Fibroblast of skin of left biceps (primary cell): ENCODE data around the gene ARHGEF26.
"Not testable (repeated sequence)": the region's sequence is repeated elsewhere in the genome, so short reads cannot be mapped to it uniquely, and the experiment has no call there.

Source experiments
- DNase-seq, 2 experiments: peaks; one replicate each; pipeline ENCODE4 v3.0.0-alpha.2; 2013; ENCODE audit warnings: low read depth in 2 of 2

Gene ARHGEF26, protein sequence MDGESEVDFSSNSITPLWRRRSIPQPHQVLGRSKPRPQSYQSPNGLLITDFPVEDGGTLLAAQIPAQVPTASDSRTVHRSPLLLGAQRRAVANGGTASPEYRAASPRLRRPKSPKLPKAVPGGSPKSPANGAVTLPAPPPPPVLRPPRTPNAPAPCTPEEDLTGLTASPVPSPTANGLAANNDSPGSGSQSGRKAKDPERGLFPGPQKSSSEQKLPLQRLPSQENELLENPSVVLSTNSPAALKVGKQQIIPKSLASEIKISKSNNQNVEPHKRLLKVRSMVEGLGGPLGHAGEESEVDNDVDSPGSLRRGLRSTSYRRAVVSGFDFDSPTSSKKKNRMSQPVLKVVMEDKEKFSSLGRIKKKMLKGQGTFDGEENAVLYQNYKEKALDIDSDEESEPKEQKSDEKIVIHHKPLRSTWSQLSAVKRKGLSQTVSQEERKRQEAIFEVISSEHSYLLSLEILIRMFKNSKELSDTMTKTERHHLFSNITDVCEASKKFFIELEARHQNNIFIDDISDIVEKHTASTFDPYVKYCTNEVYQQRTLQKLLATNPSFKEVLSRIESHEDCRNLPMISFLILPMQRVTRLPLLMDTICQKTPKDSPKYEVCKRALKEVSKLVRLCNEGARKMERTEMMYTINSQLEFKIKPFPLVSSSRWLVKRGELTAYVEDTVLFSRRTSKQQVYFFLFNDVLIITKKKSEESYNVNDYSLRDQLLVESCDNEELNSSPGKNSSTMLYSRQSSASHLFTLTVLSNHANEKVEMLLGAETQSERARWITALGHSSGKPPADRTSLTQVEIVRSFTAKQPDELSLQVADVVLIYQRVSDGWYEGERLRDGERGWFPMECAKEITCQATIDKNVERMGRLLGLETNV

DNA sequence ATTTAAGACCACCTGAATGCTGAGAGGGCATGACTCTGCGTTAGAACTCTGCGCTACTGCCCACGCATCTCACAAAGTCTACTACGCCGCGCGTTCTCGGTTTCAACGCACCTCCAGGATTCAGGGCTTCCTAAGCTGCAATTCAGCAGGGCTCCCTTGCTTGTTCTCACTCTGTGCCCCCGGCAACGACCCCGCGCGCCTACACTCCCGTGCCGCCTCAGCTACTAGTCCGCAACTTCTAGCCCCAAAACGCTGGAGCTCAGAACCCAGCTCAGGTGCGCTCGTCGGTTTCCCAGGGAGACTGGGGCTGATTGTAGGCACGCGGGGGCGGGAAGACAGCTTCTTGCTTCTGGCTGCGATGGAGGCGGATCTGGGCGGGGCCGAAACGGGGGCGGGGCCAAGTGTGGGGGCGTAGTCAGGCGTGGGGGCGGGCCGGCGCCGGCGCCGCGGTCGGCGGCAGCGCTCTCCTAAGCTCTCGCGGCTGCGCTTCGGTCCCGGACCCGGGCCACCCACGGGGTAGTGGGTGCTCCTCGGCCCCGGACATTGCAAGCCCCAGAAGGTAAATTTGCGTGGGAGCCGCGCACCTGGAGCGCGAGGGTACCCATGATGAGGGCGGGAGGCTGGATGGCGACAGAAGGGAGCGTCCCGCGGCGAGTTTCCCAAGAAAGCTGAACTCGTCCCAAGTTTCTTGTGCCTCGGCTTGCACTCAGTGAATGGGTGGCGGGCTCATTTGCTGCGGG is at the start of gene ARHGEF26:
Gene ARHGEF26, plus strand, starts transcription at position 430 of the 740 bp plus-strand sequence. CDS start 603 bp downstream, outside the sequence.
- DNase-seq: peak; percentile 18 to 35

DNA sequence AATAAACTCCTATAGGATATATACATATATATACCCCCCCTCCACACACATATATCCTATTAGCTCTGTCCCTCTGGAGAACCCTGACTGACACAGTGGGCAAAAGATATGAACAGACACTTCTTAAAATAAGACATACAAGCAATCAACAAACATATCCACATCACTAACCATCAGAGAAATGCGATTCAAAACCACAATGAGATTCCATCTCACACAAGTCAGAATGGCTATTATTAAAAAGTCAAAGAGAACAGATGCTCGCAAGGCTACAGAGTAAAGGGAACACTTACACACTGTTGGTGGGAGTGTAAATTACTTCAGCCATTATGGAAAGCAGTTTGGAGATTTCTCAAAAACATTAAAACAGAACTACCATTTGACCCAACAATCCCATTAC is 46.2 kb upstream of the ARHGEF26 start:
- no peak for DNase-seq

GRCh38 chr3:154078672-154079071 is 42.5 kb upstream of the ARHGEF26 start:
- DNase-seq: no peak

DNA sequence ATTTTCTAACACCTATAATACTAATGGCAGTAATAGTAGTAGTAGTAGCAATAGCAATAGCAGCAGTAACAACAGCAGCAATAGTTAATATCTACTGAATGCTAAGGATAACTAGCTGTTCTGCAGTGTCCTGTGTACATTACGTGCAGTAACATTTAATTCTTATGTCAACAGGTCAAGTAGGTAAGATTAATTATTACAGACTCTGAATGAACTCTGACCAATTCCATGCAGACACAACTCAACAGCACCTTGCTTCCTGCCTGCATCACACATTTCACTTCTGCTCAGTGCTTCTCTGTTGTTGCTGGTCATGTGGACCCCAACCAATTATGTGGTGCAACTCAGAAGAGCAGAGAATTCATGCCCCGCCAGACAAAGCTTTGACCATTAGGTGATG is 39.9 kb upstream of the ARHGEF26 start:
- DNase-seq: no peak

GRCh38 chr3:154085071-154085470 is 36.1 kb upstream of the ARHGEF26 start:
- DNase-seq: no peak

DNA sequence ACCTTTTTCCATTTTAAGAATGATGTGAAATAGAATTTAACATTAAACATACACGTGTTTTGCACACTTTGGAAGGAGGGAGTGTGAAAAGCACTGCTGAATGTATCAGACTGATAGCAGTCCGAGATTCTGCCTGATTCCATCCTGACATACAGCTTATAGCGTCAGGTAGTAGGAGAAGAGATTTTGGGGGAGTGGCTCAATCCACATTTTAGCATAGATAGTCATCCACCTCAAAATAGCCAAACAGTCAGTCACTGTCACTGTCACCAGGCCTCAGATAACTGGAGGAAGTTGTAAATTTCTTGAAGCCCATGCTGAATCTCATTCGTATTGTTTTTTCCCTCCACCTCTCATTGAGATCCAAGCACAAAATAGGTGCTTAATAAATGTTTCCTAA is 35.4 kb upstream of the ARHGEF26 start:
- DNase-seq: no peak

GRCh38 chr3:154086286-154086685 is 34.9 kb upstream of the ARHGEF26 start:
- no peak for DNase-seq

- DNase-seq: not testable (repeated sequence)
These were observed 33.3 kb upstream of the ARHGEF26 start for GRCh38 chr3:154087756-154088480.

DNA sequence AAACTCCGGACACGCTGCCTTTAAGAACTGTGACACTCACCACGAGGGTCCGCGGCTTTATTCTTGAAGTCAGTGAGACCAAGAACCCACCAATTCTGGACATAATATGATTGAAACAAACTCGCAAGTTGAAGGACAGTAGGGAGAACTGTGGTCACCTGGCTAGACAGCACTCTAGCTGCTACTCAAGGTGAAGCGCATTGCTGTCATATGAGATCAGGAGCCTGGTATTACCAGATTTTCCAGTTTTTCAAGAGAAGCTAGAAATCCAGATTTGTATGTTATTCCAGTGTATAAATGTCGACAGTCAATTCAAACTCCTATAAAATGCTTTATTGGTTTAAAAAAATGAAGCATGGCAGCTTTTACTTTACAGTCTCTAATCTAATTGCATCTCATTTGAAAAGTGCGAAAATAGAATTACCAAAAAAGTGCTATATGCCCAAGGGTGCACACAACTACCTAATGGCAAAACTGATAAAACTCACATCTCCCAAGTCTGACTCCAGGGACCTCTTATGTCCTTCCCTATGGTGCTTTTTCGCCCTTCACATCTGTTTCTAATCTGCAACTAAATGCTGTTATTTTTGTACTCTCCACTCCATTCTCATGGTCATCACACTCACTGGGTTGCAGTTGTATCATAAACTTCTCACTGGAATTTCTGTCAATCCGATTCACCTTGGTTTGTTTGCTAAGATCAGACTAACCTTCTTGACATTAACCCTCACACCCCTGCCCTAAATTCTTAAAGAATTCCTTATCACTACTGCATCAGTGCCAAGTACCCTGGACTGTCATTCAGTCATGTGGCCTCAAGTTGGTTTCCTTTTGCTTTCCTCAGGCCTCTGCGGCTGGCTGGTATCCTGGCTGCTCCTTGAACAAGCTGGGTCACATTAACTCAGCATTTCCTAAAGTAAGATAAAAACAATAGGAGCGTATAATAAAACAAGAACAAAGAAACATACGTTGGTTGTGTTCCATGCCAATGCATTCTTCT is 31.5 kb upstream of the ARHGEF26 start:
- DNase-seq: no peak

DNA sequence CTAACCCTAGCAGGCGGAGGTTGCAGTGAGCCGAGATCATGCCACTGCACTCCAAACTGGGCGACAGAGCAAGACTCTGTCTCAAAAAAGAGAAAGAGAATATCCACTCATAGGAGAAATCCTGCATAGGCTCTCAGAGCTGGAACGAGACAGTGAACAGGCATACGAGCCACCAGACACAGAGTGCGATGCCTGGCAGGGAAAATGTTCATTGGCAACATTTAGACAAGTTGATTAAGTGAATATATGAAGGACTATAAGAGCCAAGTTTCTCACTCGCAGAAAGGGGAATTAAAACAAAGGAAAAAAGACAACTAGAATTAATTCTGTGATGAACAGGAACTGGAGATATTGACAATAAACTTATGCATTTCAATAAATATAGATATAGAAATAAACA is 27.1 kb upstream of the ARHGEF26 start:
- DNase-seq: no peak

GRCh38 chr3:154095832-154096421 is 25.3 kb upstream of the ARHGEF26 start:
- DNase-seq: no peak

DNA sequence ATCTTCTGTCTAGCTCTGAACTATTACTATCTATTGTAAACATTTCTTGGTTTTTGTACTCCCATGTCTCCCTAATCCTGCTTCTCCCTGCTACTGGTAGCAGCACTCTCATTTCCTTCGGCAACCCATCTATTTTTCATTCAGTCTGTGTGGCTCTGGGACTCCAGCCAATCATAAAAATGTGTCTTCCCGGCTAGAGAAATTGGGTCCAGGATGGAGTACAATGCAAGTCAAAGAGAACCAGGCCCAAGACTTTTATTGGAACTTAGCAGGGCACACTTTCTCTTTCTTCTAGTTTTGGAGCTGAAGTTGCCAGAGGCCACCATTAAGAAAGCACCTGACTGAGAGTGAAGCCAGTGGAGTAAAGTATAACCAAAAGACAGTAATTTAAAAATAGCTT is 22.8 kb upstream of the ARHGEF26 start:
- DNase-seq: no peak

- DNase-seq: no peak
These were observed 20.6 kb upstream of the ARHGEF26 start for GRCh38 chr3:154100556-154100955.

DNA sequence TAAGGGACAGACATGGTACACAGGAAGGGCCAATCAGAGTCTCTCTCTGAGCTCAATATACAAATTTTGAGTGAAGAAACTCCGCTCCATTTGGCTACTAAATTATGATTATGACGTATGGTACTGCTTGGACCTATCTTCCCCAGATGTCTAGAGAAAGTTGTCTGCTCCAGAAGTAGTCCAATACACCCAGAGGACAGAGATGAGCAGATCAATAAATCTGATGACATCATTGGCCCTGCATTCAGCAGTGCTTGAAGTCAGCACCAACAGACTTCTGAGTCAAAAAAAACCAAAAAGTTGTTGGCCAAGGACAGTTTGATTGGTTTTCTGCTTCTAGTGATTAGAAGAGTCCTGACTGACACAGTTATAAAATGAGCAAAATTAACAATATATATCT is 19.9 kb upstream of the ARHGEF26 start:
- DNase-seq: no peak

DNA sequence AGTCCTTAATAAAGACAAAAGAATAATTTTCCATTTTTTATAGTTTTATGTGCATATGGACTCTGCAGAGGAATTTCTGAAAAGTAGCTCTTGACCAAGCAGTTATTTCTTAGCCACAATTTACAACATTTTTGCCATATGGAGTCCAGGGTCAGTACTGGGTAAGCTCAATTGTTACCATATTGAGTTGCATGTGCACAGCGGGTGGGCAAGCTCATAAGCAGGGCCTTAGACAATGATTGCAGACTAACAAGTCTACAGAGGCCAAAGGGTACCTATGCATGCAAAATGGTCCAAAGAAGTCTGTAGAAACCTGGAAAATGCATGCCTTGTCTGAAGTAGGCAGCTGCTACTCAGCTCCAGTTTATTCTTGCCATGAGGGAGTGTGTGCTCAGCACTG is 19.0 kb upstream of the ARHGEF26 start:
- DNase-seq: no peak

GRCh38 chr3:154105218-154105975 is 15.8 kb upstream of the ARHGEF26 start:
- DNase-seq: no peak

- DNase-seq: no peak
These were observed 9.7 kb upstream of the ARHGEF26 start for GRCh38 chr3:154111365-154111935.

DNA sequence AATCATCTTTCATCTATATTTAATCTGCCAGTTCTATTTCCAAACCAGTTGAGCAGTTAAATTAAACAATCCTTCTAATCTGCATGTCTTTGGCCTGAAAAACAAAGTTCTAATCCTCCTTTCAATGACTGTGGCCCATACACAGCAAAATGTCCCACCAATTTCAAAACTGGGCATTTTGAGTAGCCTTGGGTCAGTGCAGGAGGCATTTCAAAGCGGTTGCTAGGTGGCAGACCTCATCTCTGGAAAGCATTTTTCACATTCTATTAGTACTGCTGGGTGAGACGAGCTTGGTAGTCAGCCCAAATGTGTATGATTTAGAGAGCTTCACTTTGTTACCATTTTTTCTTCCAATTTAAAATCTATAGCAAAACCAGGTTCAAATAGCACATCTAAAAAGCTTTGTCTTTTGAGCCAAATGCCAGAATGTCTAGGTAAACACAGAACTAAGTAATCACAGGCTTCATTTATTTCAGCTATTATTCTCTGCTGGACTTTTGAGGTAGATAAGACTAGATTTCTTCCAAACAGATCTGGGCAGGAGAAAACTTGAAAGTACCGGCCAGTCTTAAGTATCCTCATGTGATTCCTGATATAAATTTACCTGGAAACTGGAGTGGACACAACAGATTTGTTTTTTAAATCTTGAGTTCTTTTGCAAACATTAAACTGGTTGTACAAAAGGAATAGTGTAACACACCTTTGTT is 8.9 kb upstream of the ARHGEF26 start:
- no peak for DNase-seq
